Non-pigmented ciliary epithelial cell (primary cell): Measurements from ENCODE around the gene TUBA1C.
"Not testable (repeated sequence)": the region's sequence is repeated elsewhere in the genome, so short reads cannot be mapped to it uniquely, and the experiment has no call there.

ENCODE experiments used
- DNase-seq: peaks from one replicate; pipeline ENCODE4 v3.0.0-alpha.2; 2010; ENCODE audit warnings: low read depth

TUBA1C gene

GRCh38 chr12:49310451-49311000, 45.6 kb downstream of the TUBA1C start:
- not testable (repeated sequence) for DNase-seq

DNA sequence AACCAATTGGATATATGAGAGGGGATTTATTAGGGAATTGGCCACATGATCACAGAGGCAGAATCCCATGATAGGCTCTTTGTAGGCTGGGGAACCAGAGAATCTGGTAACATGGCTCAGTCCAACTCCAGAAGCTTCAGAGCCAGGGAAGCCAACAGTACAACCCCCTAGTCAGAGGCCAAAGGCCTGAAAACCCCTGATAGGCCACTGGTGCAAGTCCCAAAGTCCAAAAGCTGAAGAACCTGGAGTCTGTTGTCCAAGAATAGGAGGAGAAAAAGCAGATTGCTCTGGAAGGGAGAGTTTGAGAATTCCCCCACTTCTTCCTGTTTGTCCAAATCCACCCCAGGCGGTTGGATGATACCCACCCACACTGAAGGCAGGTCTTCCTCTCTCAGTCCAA, 49.9 kb downstream of the TUBA1C start:
- DNase-seq: no peak

DNA sequence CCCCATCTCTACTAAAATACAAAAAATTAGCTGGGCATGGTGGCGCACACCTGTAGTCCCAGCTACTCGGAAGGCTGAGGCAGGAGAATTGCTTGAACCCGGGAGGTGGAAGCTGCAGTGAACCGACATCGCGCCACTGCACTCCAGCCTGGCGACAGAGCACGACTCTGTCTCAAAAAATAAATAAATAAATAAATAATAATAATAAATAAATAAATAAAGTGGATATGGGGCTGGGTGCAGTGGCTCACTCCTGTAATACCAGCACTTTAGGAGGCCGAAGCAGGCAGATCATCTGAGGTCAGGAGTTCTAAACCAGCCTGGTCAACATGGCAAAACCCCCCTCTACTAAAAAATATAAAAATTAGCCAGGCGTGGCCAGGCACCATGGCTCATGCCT, 52.2 kb downstream of the TUBA1C start:
- not testable (repeated sequence) for DNase-seq

- not testable (repeated sequence) for DNase-seq
These were observed 55.7 kb downstream of the TUBA1C start for GRCh38 chr12:49320411-49321103.

DNA sequence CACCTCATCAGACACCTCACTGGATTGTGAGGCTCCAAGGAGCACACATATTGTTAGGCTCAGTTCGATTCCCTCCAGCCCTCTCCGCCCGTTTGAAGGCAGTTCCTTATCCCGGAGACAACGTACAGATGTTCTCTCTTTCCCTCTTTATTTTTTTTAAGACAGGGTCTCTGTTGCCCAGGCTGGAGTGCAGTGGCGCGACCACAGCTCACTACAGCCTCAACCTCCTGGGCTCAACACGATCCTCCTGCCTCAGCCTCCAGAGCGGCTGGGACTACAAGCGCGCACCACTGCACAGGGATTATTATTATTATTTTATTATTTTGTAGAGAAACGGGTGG, 57.5 kb downstream of the TUBA1C start:
- DNase-seq: no peak

DNA sequence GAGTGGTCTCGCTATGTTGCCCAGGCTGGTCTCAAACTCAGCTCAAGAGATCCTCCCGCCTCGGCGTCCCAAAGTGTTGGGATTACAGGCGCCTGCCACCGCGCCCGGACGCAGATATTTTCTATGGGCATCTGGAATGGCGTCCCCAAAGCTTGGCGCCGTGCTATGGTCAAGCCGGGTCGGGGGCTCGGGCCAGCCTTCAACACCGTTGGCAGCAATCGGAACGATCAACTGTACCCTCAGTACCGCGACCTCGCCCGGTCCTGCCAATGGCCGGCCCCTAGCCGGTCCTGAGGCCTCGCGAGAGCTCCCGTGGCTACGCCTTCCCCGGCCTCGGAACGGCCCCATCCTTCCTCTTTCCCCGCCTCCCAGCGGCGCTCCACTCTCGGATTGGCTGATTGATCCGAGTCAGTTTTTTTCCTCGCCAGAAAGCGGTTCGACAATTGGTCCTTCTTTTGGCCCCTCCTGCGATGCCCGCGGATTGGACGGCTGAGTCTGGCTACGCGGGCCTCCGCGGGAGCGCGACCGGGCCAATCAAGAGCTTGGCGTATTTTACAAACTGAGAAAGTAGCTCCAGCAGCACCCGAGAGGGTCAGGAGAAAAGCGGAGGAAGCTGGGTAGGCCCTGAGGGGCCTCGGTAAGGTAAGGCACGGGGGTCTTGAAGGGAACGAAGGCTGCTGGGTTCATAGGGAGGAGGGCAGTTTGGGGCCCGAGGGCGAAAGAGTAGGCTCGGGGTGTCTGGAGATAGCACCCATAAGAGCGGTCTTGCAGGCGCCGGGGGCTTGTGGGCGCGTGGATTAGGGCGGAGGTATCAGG, 58.0 kb downstream of the TUBA1C start, which contains the start of gene TROAP:
Gene TROAP, plus strand, starts transcription at position 548 of the 816 bp plus-strand sequence. CDS start 354 bp downstream, outside the sequence.
- peak; percentile 89 for DNase-seq

DNA sequence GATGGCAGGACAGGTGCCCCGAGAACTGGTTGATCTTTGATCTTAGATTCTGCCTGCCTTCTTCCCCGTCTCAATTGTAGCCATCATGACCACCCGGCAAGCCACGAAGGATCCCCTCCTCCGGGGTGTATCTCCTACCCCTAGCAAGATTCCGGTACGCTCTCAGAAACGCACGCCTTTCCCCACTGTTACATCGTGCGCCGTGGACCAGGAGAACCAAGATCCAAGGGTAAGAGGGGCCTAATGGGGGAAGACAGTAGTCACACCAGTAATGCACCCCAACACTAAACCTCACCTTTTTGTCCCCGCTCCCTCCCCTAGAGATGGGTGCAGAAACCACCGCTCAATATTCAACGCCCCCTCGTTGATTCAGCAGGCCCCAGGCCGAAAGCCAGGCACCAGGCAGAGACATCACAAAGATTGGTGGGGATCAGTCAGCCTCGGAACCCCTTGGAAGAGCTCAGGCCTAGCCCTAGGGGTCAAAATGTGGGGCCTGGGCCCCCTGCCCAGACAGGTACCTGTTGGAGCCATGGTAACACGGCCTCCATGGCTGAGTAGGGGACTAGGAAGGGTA, 58.7 kb downstream of the TUBA1C start:
- DNase-seq: no peak
